ENCODE data around the gene IGF2BP2. TPM values are rescaled to one million over a fixed set of nuclear protein-coding genes. Genes with fewer than 3 reads are reported as not detected.

IGF2BP2 gene
- total RNA-seq, 1 donor from 2014 or later: 2.9 TPM

DNA sequence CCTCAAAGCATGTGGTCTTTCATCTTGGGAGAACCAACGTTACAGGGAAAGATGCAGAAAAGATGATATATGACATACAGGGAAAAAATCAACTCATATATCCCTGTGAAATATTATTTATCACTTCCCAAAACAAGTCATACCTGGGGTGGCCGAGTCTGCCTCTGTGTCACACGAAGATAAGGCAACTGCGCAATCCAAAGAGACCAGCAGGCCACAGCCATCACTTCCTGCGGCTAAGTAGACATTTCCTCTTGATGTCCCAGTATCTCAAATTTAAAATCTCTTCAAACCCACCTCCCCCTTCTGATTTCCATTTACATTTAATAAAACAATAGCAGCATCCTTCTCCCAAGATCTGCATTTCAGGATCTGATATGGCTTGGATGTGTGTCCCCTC is 71.5 kb downstream of the IGF2BP2 start:
- Histone ChIP-seq H3K4me1 (no peaks in the 10 kb centered on the region), H3K36me3 (no peaks in the 10 kb centered on the region), H3K4me3 (no peak overlapping the region), H3K27ac (no peak overlapping the region), H3K9me3 (peaks cover 4 to 8% of the 10 kb centered on the region in 2 donors), H3K27me3 (no peaks in the 10 kb centered on the region)
- intact Hi-C loops (cut with DNase I): no loop called here
- no peak for DNase-seq (ENCODE audit: low spot score in 2 of 2)
- TF ChIP-seq CTCF (IDR thresholded peaks at IDR 0.05): no peak

GRCh38 chr3:185750702-185751101 is 74.1 kb downstream of the IGF2BP2 start:
- H3K4me3 ChIP-seq: no peak overlapping the region
- DNase-seq (ENCODE audit: low spot score in 2 of 2): no peak
- H3K9me3 ChIP-seq: peaks cover 4 to 8% of the 10 kb centered on the region in 2 donors
- H3K27me3 ChIP-seq: no peaks in the 10 kb centered on the region
- H3K36me3 ChIP-seq: no peaks in the 10 kb centered on the region
- TF ChIP-seq CTCF (IDR thresholded peaks at IDR 0.05): no peak
- intact Hi-C loops (cut with DNase I): no loop called here
- H3K4me1 ChIP-seq: no peaks in the 10 kb centered on the region
- H3K27ac ChIP-seq: no peak overlapping the region

- H3K36me3 ChIP-seq: no peaks in the 10 kb centered on the region
- no peak overlapping the region for H3K4me3 ChIP-seq
- no peak overlapping the region for H3K27ac ChIP-seq
- DNase-seq (ENCODE audit: low spot score in 2 of 2): no peak
- no peak for TF ChIP-seq CTCF (IDR thresholded peaks at IDR 0.05)
- intact Hi-C loops (cut with DNase I): no loop called here
- no peaks in the 10 kb centered on the region for H3K4me1 ChIP-seq
- no peaks in the 10 kb centered on the region for H3K27me3 ChIP-seq
- peaks cover 1 to 3% of the 10 kb centered on the region in 2 donors for H3K9me3 ChIP-seq
Observed at GRCh38 chr3:185750015-185750414, 74.8 kb downstream of the IGF2BP2 start.

- Histone ChIP-seq H3K27ac (no peak overlapping the region), H3K9me3 (no peaks in the 10 kb centered on the region)
Observed at GRCh38 chr3:185746470-185746869, 78.4 kb downstream of the IGF2BP2 start.

GRCh38 chr3:185744997-185745843 is 79.6 kb downstream of the IGF2BP2 start:
- no peaks in the 10 kb centered on the region for H3K27me3 ChIP-seq
- H3K36me3 ChIP-seq: no peaks in the 10 kb centered on the region
- no peak for DNase-seq (ENCODE audit: low spot score in 2 of 2)
- TF ChIP-seq CTCF (IDR thresholded peaks at IDR 0.05): no peak
- no peak overlapping the region for H3K27ac ChIP-seq
- intact Hi-C loops (cut with DNase I): no loop called here
- H3K9me3 ChIP-seq: no peaks in the 10 kb centered on the region
- H3K4me3 ChIP-seq: no peak overlapping the region
- H3K4me1 ChIP-seq: no peaks in the 10 kb centered on the region

More at GRCh38 chr3:185746470-185746869, 78.4 kb downstream of the IGF2BP2 start:
- H3K27me3 ChIP-seq: no peaks in the 10 kb centered on the region
- no peaks in the 10 kb centered on the region for H3K4me1 ChIP-seq
- intact Hi-C loops (cut with DNase I): no loop called here
- no peaks in the 10 kb centered on the region for H3K36me3 ChIP-seq
- H3K4me3 ChIP-seq: no peak overlapping the region
- no peak for TF ChIP-seq CTCF (IDR thresholded peaks at IDR 0.05)
- no peak for DNase-seq (ENCODE audit: low spot score in 2 of 2)
